Measurements from ENCODE around the gene EMILIN2.

The EMILIN2 gene

GRCh38 chr18:2895391-2895790 lies 48.6 kb downstream of the EMILIN2 start:
- Mint-ChIP-seq H3K36me3 (ENCODE audit: low read depth) (peaks cover 10% of the 10 kb centered on the region), H3K27ac (no peak overlapping the region), H3K27me3 (ENCODE audit: low read depth) (peaks cover 5% of the 10 kb centered on the region), H3K9me3 (no peaks in the 10 kb centered on the region), H3K4me3 (no peak overlapping the region), H3K4me1 (peaks cover 28% of the 10 kb centered on the region)
- TF ChIP-seq, protein P1, sequence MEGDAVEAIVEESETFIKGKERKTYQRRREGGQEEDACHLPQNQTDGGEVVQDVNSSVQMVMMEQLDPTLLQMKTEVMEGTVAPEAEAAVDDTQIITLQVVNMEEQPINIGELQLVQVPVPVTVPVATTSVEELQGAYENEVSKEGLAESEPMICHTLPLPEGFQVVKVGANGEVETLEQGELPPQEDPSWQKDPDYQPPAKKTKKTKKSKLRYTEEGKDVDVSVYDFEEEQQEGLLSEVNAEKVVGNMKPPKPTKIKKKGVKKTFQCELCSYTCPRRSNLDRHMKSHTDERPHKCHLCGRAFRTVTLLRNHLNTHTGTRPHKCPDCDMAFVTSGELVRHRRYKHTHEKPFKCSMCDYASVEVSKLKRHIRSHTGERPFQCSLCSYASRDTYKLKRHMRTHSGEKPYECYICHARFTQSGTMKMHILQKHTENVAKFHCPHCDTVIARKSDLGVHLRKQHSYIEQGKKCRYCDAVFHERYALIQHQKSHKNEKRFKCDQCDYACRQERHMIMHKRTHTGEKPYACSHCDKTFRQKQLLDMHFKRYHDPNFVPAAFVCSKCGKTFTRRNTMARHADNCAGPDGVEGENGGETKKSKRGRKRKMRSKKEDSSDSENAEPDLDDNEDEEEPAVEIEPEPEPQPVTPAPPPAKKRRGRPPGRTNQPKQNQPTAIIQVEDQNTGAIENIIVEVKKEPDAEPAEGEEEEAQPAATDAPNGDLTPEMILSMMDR (IDR thresholded peaks at IDR 0.05; ENCODE audit: unreplicated experiment in 3 of 3): no peak

DNA sequence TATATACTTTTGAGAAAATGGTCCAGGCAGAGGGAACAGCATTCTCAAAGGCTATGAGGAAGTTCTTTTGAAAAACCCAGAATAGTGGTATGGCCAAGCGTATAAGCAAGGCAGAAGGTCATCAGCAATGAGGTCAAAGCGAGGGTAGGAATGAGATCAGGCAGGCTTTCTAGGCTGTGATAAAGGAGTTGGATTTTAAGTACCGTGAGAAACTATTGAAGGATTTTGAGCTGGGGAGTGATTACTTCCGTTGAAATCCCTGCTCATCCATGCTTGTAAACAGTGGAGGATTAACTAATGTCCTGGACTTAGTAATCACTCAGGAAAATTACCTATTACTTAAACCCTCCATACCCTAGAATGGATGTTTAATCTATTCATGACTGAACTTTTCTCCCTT lies 50.2 kb downstream of the EMILIN2 start:
- Mint-ChIP-seq H3K4me3 (no peak overlapping the region), H3K27me3 (ENCODE audit: low read depth) (no peaks in the 10 kb centered on the region), H3K9me3 (no peaks in the 10 kb centered on the region), H3K4me1 (peaks cover 35% of the 10 kb centered on the region), H3K27ac (peak overlapping the region in 1 of 3 experiments; percentile 23), H3K36me3 (ENCODE audit: low read depth) (peaks cover 11% of the 10 kb centered on the region)
- TF ChIP-seq, protein P1 (IDR thresholded peaks at IDR 0.05; ENCODE audit: unreplicated experiment in 3 of 3): no peak

- Mint-ChIP-seq H3K27me3 (ENCODE audit: low read depth) (no peaks in the 10 kb centered on the region), H3K9me3 (no peaks in the 10 kb centered on the region), H3K36me3 (ENCODE audit: low read depth) (peaks cover 9% of the 10 kb centered on the region), H3K4me1 (peaks cover 35% of the 10 kb centered on the region), H3K4me3 (no peak overlapping the region), H3K27ac (peak overlapping the region; percentile 32 to 75 (median 75))
- TF ChIP-seq, protein P1 (IDR thresholded peaks at IDR 0.05; ENCODE audit: unreplicated experiment in 3 of 3): no peak
Observed at GRCh38 chr18:2897448-2898185, 50.8 kb downstream of the EMILIN2 start.

GRCh38 chr18:2898186-2898640 lies 51.4 kb downstream of the EMILIN2 start:
- H3K27ac Mint-ChIP-seq: peak overlapping the region; percentile 50 to 78 (median 75)
- TF ChIP-seq, protein P1 (IDR thresholded peaks at IDR 0.05; ENCODE audit: unreplicated experiment in 3 of 3): no peak
- H3K4me3 Mint-ChIP-seq: no peak overlapping the region
- H3K9me3 Mint-ChIP-seq: no peaks in the 10 kb centered on the region
- H3K27me3 Mint-ChIP-seq (ENCODE audit: low read depth): no peaks in the 10 kb centered on the region
- peaks cover 9% of the 10 kb centered on the region for H3K36me3 Mint-ChIP-seq (ENCODE audit: low read depth)
- H3K4me1 Mint-ChIP-seq: peaks cover 35% of the 10 kb centered on the region

DNA sequence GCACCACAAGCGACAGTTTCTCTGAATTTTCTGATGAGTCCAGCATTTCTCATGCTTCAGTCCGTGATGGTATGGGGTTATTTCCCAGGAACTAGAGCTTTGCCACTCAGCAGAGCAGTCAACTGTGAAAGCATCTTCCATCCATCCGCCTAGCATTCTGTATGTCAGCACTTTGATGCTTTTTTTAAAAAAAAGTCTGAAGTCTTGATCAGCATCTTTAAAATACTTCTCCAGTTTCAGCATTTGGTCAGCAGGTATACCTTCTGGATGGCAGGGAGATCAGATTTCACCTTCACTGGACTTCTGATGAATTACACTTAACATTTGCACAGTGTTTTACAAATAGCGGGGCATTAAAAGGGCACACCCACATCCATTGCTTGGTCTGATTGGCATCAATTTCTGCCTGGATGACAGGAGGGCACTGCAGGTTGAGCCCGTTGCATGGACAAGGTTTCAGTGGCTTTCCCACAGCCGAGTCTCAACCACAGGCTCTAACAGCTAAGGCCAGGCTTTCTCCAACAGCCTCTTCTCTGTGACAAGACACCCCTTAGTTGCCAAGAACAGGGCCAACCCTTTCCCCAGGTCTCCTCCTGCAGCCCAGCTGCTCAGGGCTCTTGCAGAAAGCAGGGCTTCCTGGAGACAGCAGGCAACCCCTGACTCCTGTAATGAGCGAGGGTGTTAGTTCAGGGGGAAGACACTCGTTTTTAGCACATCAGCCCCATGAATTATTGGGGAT lies 54.0 kb downstream of the EMILIN2 start:
- Mint-ChIP-seq H3K9me3 (no peaks in the 10 kb centered on the region), H3K27me3 (ENCODE audit: low read depth) (no peaks in the 10 kb centered on the region), H3K36me3 (ENCODE audit: low read depth) (peaks cover 4% of the 10 kb centered on the region), H3K4me1 (peaks cover 24% of the 10 kb centered on the region), H3K27ac (peak overlapping the region in 1 of 3 experiments; percentile 97), H3K4me3 (peak overlapping the region; percentile 16 to 40 (median 35))
- TF ChIP-seq, protein P1 (IDR thresholded peaks at IDR 0.05; ENCODE audit: unreplicated experiment in 3 of 3): no peak
